A673 (cell line): ENCODE measurements around the gene MAP4. TPM values are rescaled to one million over a fixed set of nuclear protein-coding genes. Genes with fewer than 3 reads are reported as not detected.

Source experiments
- BruUV-seq: library from RNA; stranded (reverse); fragments of 400-500 nt; replicated peaks from 2 replicates; lab custom pipeline; 2021; lab: Mats Ljungman, UMichigan
- CTCF ChIA-PET: fragments of 300-600 bp; sonication (Branson Sonifier 250); formaldehyde crosslinking; loops from one replicate; lab custom pipeline; 2022; ENCODE audit warnings: antibody characterized with exemption; lab: Charles Lee
- POLR2A ChIA-PET: fragments of 300-600 bp; sonication (Branson Sonifier 250); formaldehyde crosslinking; loops from one replicate; lab custom pipeline; 2022; ENCODE audit warnings: antibody characterized with exemption; ENCODE audit not compliant: low non-redundant PET; lab: Charles Lee
- DNase-seq: peaks from one replicate; pipeline ENCODE4 v3.0.0-alpha.2; 2015; ENCODE audit warnings: low spot score
- H3K27ac ChIP-seq: fragments of 200-600 bp; sonication (generic); 2 replicates; pipeline ENCODE4 v1.5.1; 2016; ENCODE audit warnings: mixed run types, low read depth, mild to moderate bottlenecking, mixed read lengths, antibody characterized with exemption, low read length; ENCODE audit not compliant: poor library complexity, severe bottlenecking
- H3K27me3 ChIP-seq: fragments of 200-600 bp; sonication (generic); replicated peaks from 2 replicates; pipeline ENCODE4 v1.6.1; 2017; ENCODE audit warnings: mixed run types, low read depth, mild to moderate bottlenecking, mixed read lengths, antibody characterized with exemption, low read length; ENCODE audit not compliant: insufficient read depth, poor library complexity
- H3K36me3 ChIP-seq: fragments of 200-600 bp; sonication (generic); 2 replicates; pipeline ENCODE4 v1.6.1; 2016; ENCODE audit warnings: mixed run types, mild to moderate bottlenecking, mixed read lengths, antibody characterized with exemption, low read length; ENCODE audit not compliant: insufficient read depth, poor library complexity, severe bottlenecking
- H3K4me1 ChIP-seq: fragments of 200-600 bp; sonication (generic); 2 replicates; pipeline ENCODE4 v1.6.1; 2017; ENCODE audit warnings: mixed run types, mild to moderate bottlenecking, mixed read lengths, antibody characterized with exemption, low read length; ENCODE audit not compliant: insufficient read depth, poor library complexity, severe bottlenecking
- H3K4me3 ChIP-seq: fragments of 200-600 bp; sonication (generic); 2 replicates; pipeline ENCODE4 v1.5.1; 2016; ENCODE audit warnings: low read depth, mixed run types, mild to moderate bottlenecking, mixed read lengths, low read length; ENCODE audit not compliant: poor library complexity, severe bottlenecking
- H3K9me3 ChIP-seq: fragments of 200-600 bp; sonication (generic); 2 replicates; pipeline ENCODE4 v1.6.1; 2016; ENCODE audit warnings: mixed run types, low read depth, mild to moderate bottlenecking, mixed read lengths, antibody characterized with exemption, low read length; ENCODE audit not compliant: poor library complexity, severe bottlenecking
- CTCF ChIP-seq: fragments of 300-800, 200-600 bp; sonication (generic); conservative IDR thresholded peaks from 2 replicates; pipeline ENCODE4 v1.5.1; 2017; ENCODE audit warnings: low read depth, mild to moderate bottlenecking, antibody characterized with exemption, low read length, moderate library complexity, mixed read lengths
- EZH2 ChIP-seq: fragments of 200-600 bp; sonication (generic); IDR thresholded peaks from 2 replicates; pipeline ENCODE4 v1.6.1; 2017; ENCODE audit warnings: borderline replicate concordance, low read depth, mild to moderate bottlenecking, mixed read lengths, antibody characterized with exemption, low read length; ENCODE audit not compliant: poor library complexity, severe bottlenecking
- intact Hi-C: fragments of 100-400 bp; cut with micrococcal nuclease; formaldehyde crosslinking; loops from one replicate; pipeline ENCODE4 v1.10.0; 2022; ENCODE audit not compliant: unreplicated experiment
- total RNA-seq: library from RNA; stranded (reverse); gene quantifications from 2 replicates; pipeline ENCODE4 v1.2.3, GENCODE V29; 2021

Gene MAP4
- total RNA-seq, 1 experiment from 2014 or later = 105 TPM

GRCh38 chr3:47908744-47909143, 107.5 kb downstream of the MAP4 start:
- intact Hi-C loops = no loop called here
- H3K9me3 ChIP-seq = no peaks in the 10 kb centered on the region
- ChIA-PET CTCF (no interaction called here), POLR2A (no interaction called here)
- no peak for DNase-seq
- no peak overlapping the region for H3K27ac ChIP-seq
- TF ChIP-seq EZH2 (no peak), CTCF (no peak)
- no peaks in the 10 kb centered on the region for H3K4me1 ChIP-seq
- H3K27me3 ChIP-seq = no peaks in the 10 kb centered on the region
- BruUV-seq = no TSS peak
- H3K4me3 ChIP-seq = no peak overlapping the region
- peaks cover 1% of the 10 kb centered on the region for H3K36me3 ChIP-seq

GRCh38 chr3:47907784-47908183, 108.4 kb downstream of the MAP4 start:
- POLR2A ChIA-PET = no interaction called here
- TF ChIP-seq CTCF (no peak), EZH2 (no peak)

GRCh38 chr3:47902746-47903145, 113.5 kb downstream of the MAP4 start:
- CTCF ChIA-PET = no interaction called here
- POLR2A ChIA-PET = no interaction called here
- no peaks in the 10 kb centered on the region for H3K9me3 ChIP-seq
- H3K36me3 ChIP-seq = no peaks in the 10 kb centered on the region
- H3K4me1 ChIP-seq = no peaks in the 10 kb centered on the region
- intact Hi-C loops = no loop called here
- no peak for DNase-seq
- no TSS peak for BruUV-seq
- no peak overlapping the region for H3K27ac ChIP-seq
- H3K27me3 ChIP-seq = no peaks in the 10 kb centered on the region
- TF ChIP-seq EZH2 = no peak
- no peak for TF ChIP-seq CTCF
- H3K4me3 ChIP-seq = no peak overlapping the region

More at GRCh38 chr3:47907784-47908183, 108.4 kb downstream of the MAP4 start:
- CTCF ChIA-PET = no interaction called here
- H3K4me1 ChIP-seq = no peaks in the 10 kb centered on the region
- no peak for DNase-seq
- no peak overlapping the region for H3K4me3 ChIP-seq
- H3K36me3 ChIP-seq = no peaks in the 10 kb centered on the region
- H3K9me3 ChIP-seq = no peaks in the 10 kb centered on the region
- intact Hi-C loops = no loop called here
- H3K27me3 ChIP-seq = no peaks in the 10 kb centered on the region
- BruUV-seq = no TSS peak
- no peak overlapping the region for H3K27ac ChIP-seq
